RWPE1 (cell line): ENCODE measurements around the gene DDX18.

Source experiments
- CTCF ChIA-PET: fragments of 350-600 bp; sonication (Branson Sonifier 250); formaldehyde crosslinking; extraction: SDS; loops from one replicate; lab custom pipeline; 2021; lab: Yijun Ruan, JAX
- POLR2A ChIA-PET: fragments of 400-600 bp; formaldehyde crosslinking; extraction: SDS; loops from one replicate; lab custom pipeline; 2020; ENCODE audit warnings: antibody characterized with exemption; ENCODE audit not compliant: low non-redundant PET; lab: Yijun Ruan, JAX
- DNase-seq: peaks from one replicate; pipeline ENCODE4 v3.0.0; 2012; ENCODE audit warnings: low spot score
- H3K27ac ChIP-seq: fragments of 450-650 bp; 2 replicates; pipeline ENCODE4 v1.5.1; 2017
- CTCF ChIP-seq: fragments of 450-650 bp; conservative IDR thresholded peaks from 2 replicates; pipeline ENCODE4 v1.5.1; 2017; ENCODE audit warnings: low read depth, mild to moderate bottlenecking

Gene DDX18

DNA sequence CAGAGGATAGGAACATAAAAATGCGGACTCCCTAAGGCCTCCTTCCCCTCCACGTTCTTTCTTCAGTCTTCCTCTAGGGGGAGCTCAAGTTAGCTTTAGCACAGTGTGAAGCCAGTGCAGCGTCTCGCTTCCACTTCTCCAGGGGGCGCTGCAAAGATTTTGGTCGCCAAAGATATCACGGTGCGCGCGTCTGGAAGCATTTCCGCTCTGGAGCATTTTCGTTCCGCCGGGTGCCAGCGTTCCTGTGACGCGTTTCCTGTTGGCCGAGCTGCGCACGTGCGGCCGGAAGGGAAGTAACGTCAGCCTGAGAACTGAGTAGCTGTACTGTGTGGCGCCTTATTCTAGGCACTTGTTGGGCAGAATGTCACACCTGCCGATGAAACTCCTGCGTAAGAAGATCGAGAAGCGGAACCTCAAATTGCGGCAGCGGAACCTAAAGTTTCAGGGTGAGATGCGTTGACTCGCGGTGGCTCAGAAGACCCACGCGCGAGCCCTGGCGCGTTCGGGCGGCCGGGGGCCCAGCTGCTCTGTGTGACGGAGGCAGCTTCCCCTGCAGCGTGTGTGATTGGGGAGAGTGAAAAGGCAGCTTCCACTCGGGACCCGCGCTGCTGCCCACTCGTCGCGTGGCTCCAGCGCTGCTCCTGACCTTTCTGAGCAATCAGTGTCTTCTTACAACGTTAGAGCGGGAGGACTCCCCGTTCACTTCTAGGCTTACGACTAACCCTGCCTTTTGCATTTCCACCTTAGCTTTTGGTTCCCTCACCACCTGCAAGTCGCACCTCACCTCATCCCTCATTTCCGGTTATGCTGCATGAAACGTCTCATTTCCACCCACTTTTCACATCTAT, at the start of gene DDX18:
Gene DDX18, plus strand, starts transcription at position 275 of the 848 bp plus-strand sequence. Its CDS starts 87 bp downstream, at position 362.
- peak; percentile 99 for TF ChIP-seq CTCF
- H3K27ac ChIP-seq, result peak within 1 kb of the TSS; percentile 77
- POLR2A ChIA-PET, result no interaction called here
- peak; percentile 86 for DNase-seq
- CTCF ChIA-PET, result interaction anchor here (0.6 to 1.3 kb wide), 9 partner anchors 11 to 1567 kb away, joined by 3 to 6 read pairs (median 4); no protein-coding TSS in a partner anchor

DNA sequence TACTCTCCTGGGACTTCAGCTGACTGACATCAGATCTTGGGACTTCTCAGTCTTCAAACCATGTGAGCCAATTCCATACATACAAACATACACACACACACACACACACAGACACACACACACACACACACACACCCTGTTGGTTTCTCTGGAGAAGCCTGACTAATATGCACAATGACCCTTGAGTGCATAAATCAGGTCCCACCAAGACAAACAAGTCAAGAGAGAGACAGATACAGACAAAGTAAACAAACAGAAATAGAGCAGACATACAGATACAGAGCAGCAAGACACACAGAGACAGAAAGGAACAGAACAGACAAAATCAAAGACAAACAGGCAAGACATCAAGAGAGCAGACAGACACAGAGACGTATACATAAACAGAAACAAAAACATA, 43.8 kb upstream of the DDX18 start:
- no peak for TF ChIP-seq CTCF
- CTCF ChIA-PET, result no interaction called here
- POLR2A ChIA-PET, result no interaction called here
- no peak overlapping the region for H3K27ac ChIP-seq
- no peak for DNase-seq

- TF ChIP-seq CTCF, result peak; percentile 44
- H3K27ac ChIP-seq, result no peak overlapping the region
- POLR2A ChIA-PET, result no interaction called here
- DNase-seq, result peak; percentile 19
- CTCF ChIA-PET, result interaction anchor here (0.6 to 1.1 kb wide), 6 partner anchors 18 to 1210 kb away, joined by 3 to 11 read pairs (median 4); no protein-coding TSS in a partner anchor
Measured at GRCh38 chr2:117771969-117772630, 42.4 kb upstream of the DDX18 start.

DNA sequence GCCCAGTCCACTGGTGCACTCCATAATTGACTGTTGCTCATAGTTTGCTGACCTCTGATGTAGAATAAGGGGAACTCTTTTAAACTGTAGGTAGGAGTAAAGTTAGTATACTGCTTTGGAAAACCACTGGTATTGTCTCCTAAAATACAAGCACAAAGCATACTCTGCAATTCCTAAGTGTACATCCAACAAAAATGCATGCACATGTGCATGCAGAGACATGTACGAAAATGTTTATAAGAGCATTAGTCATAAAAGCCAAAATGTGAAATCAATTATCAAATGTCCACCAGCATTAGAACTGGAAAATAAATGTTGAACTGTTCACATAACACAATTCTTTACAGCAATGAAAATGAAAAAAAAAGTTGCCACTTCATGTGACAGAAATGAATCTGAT, 39.8 kb upstream of the DDX18 start:
- no peak overlapping the region for H3K27ac ChIP-seq
- CTCF ChIA-PET, result interaction anchor here (0.7 kb wide), 1 partner anchor 251 kb away, joined by 3 read pairs; no protein-coding TSS in a partner anchor
- no peak for TF ChIP-seq CTCF
- POLR2A ChIA-PET, result no interaction called here
- peak; percentile 26 for DNase-seq

GRCh38 chr2:117775703-117776219, 38.7 kb upstream of the DDX18 start:
- CTCF ChIA-PET, result no interaction called here
- no peak for TF ChIP-seq CTCF
- POLR2A ChIA-PET, result no interaction called here
- no peak overlapping the region for H3K27ac ChIP-seq
- DNase-seq, result no peak

DNA sequence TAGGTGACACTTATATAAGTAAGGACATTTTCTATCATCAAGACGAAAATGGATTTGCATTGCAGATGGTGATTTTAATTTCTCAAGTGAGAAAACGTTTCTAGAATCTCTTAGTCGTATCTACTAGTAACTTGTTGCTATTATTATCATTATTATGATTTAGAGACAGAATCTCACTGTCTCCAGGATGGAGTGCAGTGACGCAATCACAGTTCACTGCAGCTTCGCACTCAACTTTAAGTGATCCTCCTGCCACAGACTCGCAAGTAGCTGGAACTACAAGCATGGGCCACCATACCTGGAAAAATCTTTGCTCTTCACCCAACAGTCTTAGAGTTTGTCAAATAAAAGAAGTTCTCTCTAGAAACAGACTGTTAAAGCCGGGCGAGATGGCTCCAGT, 37.6 kb upstream of the DDX18 start:
- ChIA-PET POLR2A (no interaction called here), CTCF (no interaction called here)
- no peak overlapping the region for H3K27ac ChIP-seq
- no peak for TF ChIP-seq CTCF
- no peak for DNase-seq
